H9 (cell line): ENCODE measurements around the gene CHRNA10. TPM values are rescaled to one million over a fixed set of nuclear protein-coding genes. Genes with fewer than 3 reads are reported as not detected.

Source experiments
- DNase-seq: peaks from one replicate; pipeline ENCODE4 v3.0.0-alpha.2; 2017
- H2AFZ ChIP-seq: one replicate; pipeline ENCODE4 v1.6.1; 2013; ENCODE audit warnings: mild to moderate bottlenecking, low read length, control low read depth, moderate library complexity
- H2AK5ac ChIP-seq: 2 replicates; pipeline ENCODE4 v1.6.1; 2013; ENCODE audit warnings: low read length, control low read depth, mixed read lengths; ENCODE audit not compliant: insufficient read length
- H2BK120ac ChIP-seq: one replicate; pipeline ENCODE4 v1.6.1; 2013; ENCODE audit warnings: low read depth, mild to moderate bottlenecking, low read length, control low read depth, inconsistent platforms; ENCODE audit not compliant: poor library complexity, severe bottlenecking
- H2BK12ac ChIP-seq: 2 replicates; pipeline ENCODE4 v1.6.1; 2013; ENCODE audit warnings: low read length, control low read depth, mixed read lengths, low read depth; ENCODE audit not compliant: insufficient read length
- H2BK15ac ChIP-seq: 2 replicates; pipeline ENCODE4 v1.6.1; 2013; ENCODE audit warnings: low read depth, low read length, control low read depth
- H2BK20ac ChIP-seq: one replicate; pipeline ENCODE4 v1.6.1; 2013; ENCODE audit warnings: low read depth, mild to moderate bottlenecking, low read length, control low read depth, inconsistent platforms; ENCODE audit not compliant: poor library complexity, severe bottlenecking
- H2BK5ac ChIP-seq: 2 replicates; pipeline ENCODE4 v1.6.1; 2013; ENCODE audit warnings: low read length, control low read depth, mixed read lengths; ENCODE audit not compliant: insufficient read length
- H3K14ac ChIP-seq: 2 replicates; pipeline ENCODE4 v1.6.1; 2013; ENCODE audit warnings: low read length, control low read depth; ENCODE audit not compliant: insufficient read depth
- H3K18ac ChIP-seq: 2 replicates; pipeline ENCODE4 v1.6.1; 2013; ENCODE audit warnings: low read depth, mild to moderate bottlenecking, mixed read lengths, low read length, control low read depth; ENCODE audit not compliant: insufficient read length
- H3K23ac ChIP-seq: 2 replicates; pipeline ENCODE4 v1.6.1; 2013; ENCODE audit warnings: low read length, control low read depth, mixed read lengths, low read depth; ENCODE audit not compliant: insufficient read length
- H3K23me2 ChIP-seq: 2 replicates; pipeline ENCODE4 v1.6.1; 2013; ENCODE audit warnings: low read depth, mild to moderate bottlenecking, mixed read lengths, low read length, control low read depth; ENCODE audit not compliant: insufficient read length, poor library complexity, severe bottlenecking
- H3K27ac ChIP-seq: 2 replicates; pipeline ENCODE4 v1.5.1; 2013; ENCODE audit warnings: low read length, control low read depth, mixed read lengths, low read depth; ENCODE audit not compliant: insufficient read length
- H3K27me3 ChIP-seq: 2 replicates; pipeline ENCODE4 v1.6.1; 2013; ENCODE audit warnings: low read length, control low read depth, inconsistent platforms; ENCODE audit not compliant: insufficient read depth
- H3K4ac ChIP-seq: 2 replicates; pipeline ENCODE4 v1.6.1; 2013; ENCODE audit warnings: low read depth, mild to moderate bottlenecking, control low read depth, inconsistent platforms, low read length, moderate library complexity
- H3K4me1 ChIP-seq: 2 replicates; pipeline ENCODE4 v1.6.1; 2013; ENCODE audit warnings: low read length, control low read depth, inconsistent platforms; ENCODE audit not compliant: insufficient read depth
- H3K4me2 ChIP-seq: 2 replicates; pipeline ENCODE4 v1.6.1; 2013; ENCODE audit warnings: low read length, control low read depth, mixed read lengths; ENCODE audit not compliant: insufficient read length, insufficient read depth
- H3K56ac ChIP-seq: 2 replicates; pipeline ENCODE4 v1.6.1; 2013; ENCODE audit warnings: low read depth, mild to moderate bottlenecking, mixed read lengths, low read length, control low read depth; ENCODE audit not compliant: insufficient read length
- H3K79me1 ChIP-seq: 2 replicates; pipeline ENCODE4 v1.6.1; 2013; ENCODE audit warnings: low read depth, mild to moderate bottlenecking, moderate library complexity, low read length, control low read depth, inconsistent platforms; ENCODE audit not compliant: insufficient read depth, poor library complexity, severe bottlenecking
- H3K79me2 ChIP-seq: 2 replicates; pipeline ENCODE4 v1.6.1; 2013; ENCODE audit warnings: low read length, control low read depth, inconsistent platforms; ENCODE audit not compliant: insufficient read depth
- H3K9ac ChIP-seq: 2 replicates; pipeline ENCODE4 v1.6.1; 2013; ENCODE audit warnings: low read length, control low read depth, mixed read lengths; ENCODE audit not compliant: insufficient read length; ENCODE audit errors: extremely low read depth
- H3K9me3 ChIP-seq: one replicate; pipeline ENCODE4 v1.6.1; 2013; ENCODE audit warnings: low read depth, low read length, inconsistent platforms; ENCODE audit not compliant: control insufficient read depth
- H3T11ph ChIP-seq: one replicate; pipeline ENCODE4 v1.6.1; 2013; ENCODE audit warnings: mild to moderate bottlenecking, low read length, control low read depth, inconsistent platforms
- H4K20me1 ChIP-seq: one replicate; pipeline ENCODE4 v1.6.1; 2013; ENCODE audit not compliant: control insufficient read depth, insufficient read length, insufficient read depth
- H4K5ac ChIP-seq: 2 replicates; pipeline ENCODE4 v1.6.1; 2013; ENCODE audit warnings: low read depth, mild to moderate bottlenecking, mixed read lengths, low read length, control low read depth; ENCODE audit not compliant: insufficient read length
- H4K8ac ChIP-seq: replicated peaks from 2 replicates; pipeline ENCODE4 v1.6.1; 2013; ENCODE audit warnings: low read length, control low read depth, mixed read lengths, low read depth; ENCODE audit not compliant: insufficient read length
- H4K91ac ChIP-seq: 2 replicates; pipeline ENCODE4 v1.6.1; 2013; ENCODE audit warnings: low read depth, mild to moderate bottlenecking, moderate library complexity, mixed read lengths, low read length, control low read depth; ENCODE audit not compliant: insufficient read length
- H3K27ac Mint-ChIP-seq, 3 experiments: 2 replicates in 2 of 3; 3 replicates in 1 of 3; pipeline ENCODE4 v1.8.0; 2020 to 2021; ENCODE audit warnings: mixed read lengths in 3 of 3, mild to moderate bottlenecking in 1 of 3, moderate library complexity in 1 of 3
- H3K27me3 Mint-ChIP-seq: 2 replicates; pipeline ENCODE4 v1.8.0; 2021; ENCODE audit warnings: low read depth, mild to moderate bottlenecking, moderate library complexity, mixed read lengths
- H3K36me3 Mint-ChIP-seq, 3 experiments: 2 replicates in 2 of 3; 3 replicates in 1 of 3; pipeline ENCODE4 v1.8.0; 2020 to 2021; ENCODE audit warnings: low read depth in 3 of 3, mixed read lengths in 3 of 3; ENCODE audit not compliant: insufficient read depth in 1 of 3
- H3K4me1 Mint-ChIP-seq, 2 experiments: 2 replicates each; pipeline ENCODE4 v1.8.0; 2020; ENCODE audit warnings: mixed read lengths in 2 of 2
- H3K4me3 Mint-ChIP-seq, 2 experiments: 2 replicates in 1 of 2; 3 replicates in 1 of 2; pipeline ENCODE4 v1.8.0; 2020 to 2021; ENCODE audit warnings: mild to moderate bottlenecking in 2 of 2, mixed read lengths in 2 of 2, moderate library complexity in 1 of 2
- H3K9me3 Mint-ChIP-seq, 2 experiments: 2 replicates in 1 of 2; 3 replicates in 1 of 2; pipeline ENCODE4 v1.8.0; 2020; ENCODE audit warnings: mild to moderate bottlenecking in 2 of 2, mixed read lengths in 2 of 2, moderate library complexity in 1 of 2
- WGBS: extraction: QIAGEN DNeasy Blood & Tissue Kit; methylation state at CpG from one replicate; pipeline ENCODE4 v1.1.7; 2013; ENCODE audit warnings: missing lambda C conversion rate, low lambda C conversion rate, mixed read lengths; ENCODE audit not compliant: insufficient read length; ENCODE audit errors: extremely low coverage; 5-methylcytosine and 5-hydroxymethylcytosine counted together
- total RNA-seq: library from RNA; stranded (reverse); gene quantifications from 2 replicates; pipeline ENCODE4 v1.2.1, GENCODE V29; 2021
- TF ChIP-seq, protein P1 (sequence below): fragments of 200-600 bp; sonication (generic); conservative IDR thresholded peaks from 3 replicates; pipeline ENCODE4 v1.8.0; 2021; ENCODE audit warnings: antibody characterized with exemption, mild to moderate bottlenecking

Gene CHRNA10
- total RNA-seq, 1 experiment from 2014 or later, result 2.4 TPM

DNA sequence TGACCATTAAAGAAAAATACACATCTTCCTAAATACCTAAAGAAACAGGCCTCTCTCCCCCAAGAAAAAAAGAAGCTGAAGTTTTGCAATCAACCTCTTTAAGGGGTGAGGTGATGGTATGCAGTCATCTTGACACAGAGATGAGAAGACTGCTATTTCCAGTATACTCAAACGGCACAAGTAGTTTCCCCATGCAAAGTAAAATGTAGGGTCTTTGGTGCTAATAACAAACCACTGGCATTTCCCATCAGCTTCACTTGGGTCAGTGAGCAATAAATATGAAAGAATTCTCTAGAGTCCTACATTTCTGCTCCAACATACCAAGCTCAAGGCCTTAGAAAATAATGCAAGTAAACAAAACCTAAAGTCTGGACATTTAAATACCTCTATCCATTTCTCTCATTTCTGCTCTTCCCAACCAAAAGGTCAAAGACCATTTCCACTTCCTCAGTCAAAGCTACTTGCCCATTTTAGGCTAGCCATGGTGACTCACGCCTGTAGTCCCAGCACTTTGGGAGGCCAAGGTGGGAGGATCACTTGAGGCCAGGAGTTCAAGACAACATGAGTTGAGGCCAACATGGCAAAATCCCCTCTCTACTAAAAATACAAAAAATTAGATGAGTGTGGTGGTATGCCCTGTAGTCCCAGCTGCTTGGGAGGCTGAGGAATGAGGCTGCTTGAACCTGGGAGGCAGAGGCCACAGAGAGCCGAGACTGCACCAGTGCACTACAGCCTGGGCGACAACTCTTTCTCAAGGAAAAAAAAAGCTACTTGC lies 39.5 kb upstream of the CHRNA10 start:
- no peak overlapping the region for H4K5ac ChIP-seq
- H3K27ac Mint-ChIP-seq, result peak overlapping the region in 2 of 3 experiments; percentile 48 to 88; a peak in 2 of 7 replicates
- no peak overlapping the region for H2BK20ac ChIP-seq
- no peak overlapping the region for H4K91ac ChIP-seq
- no peaks in the 10 kb centered on the region for H4K20me1 ChIP-seq
- H3K9me3 Mint-ChIP-seq, result no peaks in the 10 kb centered on the region
- H3K18ac ChIP-seq, result no peak overlapping the region
- H3K23me2 ChIP-seq, result no peaks in the 10 kb centered on the region
- DNase-seq, result no peak
- H2BK5ac ChIP-seq, result no peak overlapping the region
- H3K4me3 Mint-ChIP-seq, result peak overlapping the region; percentile 13 to 55; a peak in 2 of 5 replicates
- no peak overlapping the region for H3K23ac ChIP-seq
- no peaks in the 10 kb centered on the region for H3K79me2 ChIP-seq
- H3K79me1 ChIP-seq, result no peaks in the 10 kb centered on the region
- peak overlapping the region; percentile 41 for H3K27ac ChIP-seq
- H2BK12ac ChIP-seq, result no peak overlapping the region
- no peaks in the 10 kb centered on the region for H3K27me3 Mint-ChIP-seq
- TF ChIP-seq, protein P1, sequence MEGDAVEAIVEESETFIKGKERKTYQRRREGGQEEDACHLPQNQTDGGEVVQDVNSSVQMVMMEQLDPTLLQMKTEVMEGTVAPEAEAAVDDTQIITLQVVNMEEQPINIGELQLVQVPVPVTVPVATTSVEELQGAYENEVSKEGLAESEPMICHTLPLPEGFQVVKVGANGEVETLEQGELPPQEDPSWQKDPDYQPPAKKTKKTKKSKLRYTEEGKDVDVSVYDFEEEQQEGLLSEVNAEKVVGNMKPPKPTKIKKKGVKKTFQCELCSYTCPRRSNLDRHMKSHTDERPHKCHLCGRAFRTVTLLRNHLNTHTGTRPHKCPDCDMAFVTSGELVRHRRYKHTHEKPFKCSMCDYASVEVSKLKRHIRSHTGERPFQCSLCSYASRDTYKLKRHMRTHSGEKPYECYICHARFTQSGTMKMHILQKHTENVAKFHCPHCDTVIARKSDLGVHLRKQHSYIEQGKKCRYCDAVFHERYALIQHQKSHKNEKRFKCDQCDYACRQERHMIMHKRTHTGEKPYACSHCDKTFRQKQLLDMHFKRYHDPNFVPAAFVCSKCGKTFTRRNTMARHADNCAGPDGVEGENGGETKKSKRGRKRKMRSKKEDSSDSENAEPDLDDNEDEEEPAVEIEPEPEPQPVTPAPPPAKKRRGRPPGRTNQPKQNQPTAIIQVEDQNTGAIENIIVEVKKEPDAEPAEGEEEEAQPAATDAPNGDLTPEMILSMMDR, result no peak
- peaks cover 4% of the 10 kb centered on the region; the same call in 1 of the 2 replicates for H3K4me1 ChIP-seq
- no peak overlapping the region for H3K9ac ChIP-seq
- H2AK5ac ChIP-seq, result no peak overlapping the region
- H2BK120ac ChIP-seq, result no peak overlapping the region
- H4K8ac ChIP-seq, result no peak overlapping the region
- no peak overlapping the region for H3K4ac ChIP-seq
- no peak overlapping the region for H3K56ac ChIP-seq
- peaks cover 29 to 70% (median 55%) of the 10 kb centered on the region in 3 experiments for H3K36me3 Mint-ChIP-seq
- peaks cover 29 to 36% of the 10 kb centered on the region in 2 experiments for H3K4me1 Mint-ChIP-seq
- H3T11ph ChIP-seq, result no peak overlapping the region
- no peak overlapping the region for H3K14ac ChIP-seq
- H3K27me3 ChIP-seq, result no peaks in the 10 kb centered on the region
- H2BK15ac ChIP-seq, result no peak overlapping the region
- peak overlapping the region; percentile 56 for H3K4me2 ChIP-seq
- H3K9me3 ChIP-seq, result no peaks in the 10 kb centered on the region
- no CpG with 5 or more reads among the region's 4 CpGs for WGBS
- H2AFZ ChIP-seq, result no peak overlapping the region
